Measurements from ENCODE around the gene TTLL10.

DNA sequence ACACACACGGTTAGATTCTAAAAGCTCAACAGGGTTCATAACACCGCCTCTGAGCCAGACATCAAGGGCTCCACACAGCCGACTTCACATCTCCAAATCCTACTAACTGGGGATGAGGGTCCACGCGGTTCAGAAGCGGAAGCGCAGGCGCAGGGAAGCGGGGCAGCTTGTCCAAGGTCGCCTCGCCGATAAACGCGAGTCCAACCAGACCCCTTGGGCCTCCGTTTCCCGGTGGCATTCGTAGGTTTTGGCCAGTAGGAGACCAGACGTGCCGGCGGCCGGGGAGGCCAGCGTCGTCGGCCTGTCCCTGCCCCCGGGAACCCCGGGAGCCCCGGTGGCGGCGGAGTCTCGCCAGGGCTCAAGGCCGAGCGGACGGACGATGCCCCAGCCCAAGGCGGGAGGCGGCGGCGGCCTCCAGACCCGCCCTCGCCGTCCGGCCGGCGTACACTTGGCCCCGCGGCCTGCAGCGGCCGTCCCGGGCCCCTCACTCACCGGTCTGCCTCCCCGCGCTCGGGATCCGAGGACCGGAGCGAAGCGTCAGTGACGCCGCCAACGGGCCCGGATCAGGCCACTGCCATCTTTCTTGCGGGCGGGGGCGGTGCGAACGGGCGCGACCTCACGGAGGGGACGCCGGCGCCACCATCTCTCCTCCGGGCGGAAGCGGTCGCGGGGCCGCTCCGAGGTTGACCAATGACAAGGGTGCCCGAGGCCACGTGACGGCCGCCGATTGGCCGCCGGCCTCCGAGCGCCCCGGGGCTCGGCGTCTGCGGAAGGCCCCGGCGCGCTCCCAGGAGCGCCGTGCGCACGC, 57.9 kb downstream of the TTLL10 start, which contains the start of gene SDF4:
- TF ChIP-seq RARB (CRISPR knock-in tag; IDR thresholded peaks at IDR 0.05) (no peak), POLR2A (IDR thresholded peaks at IDR 0.05; ENCODE audit: low read length) (peak; percentile 83), CTCF (IDR thresholded peaks at IDR 0.05) (no peak), RNF2 (IDR thresholded peaks at IDR 0.05; ENCODE audit: borderline replicate concordance, low read depth) (no peak), RAD21 (conservative IDR thresholded peaks at IDR 0.05 in 1 of 2, IDR thresholded peaks at IDR 0.05 in 1 of 2) (no peak), KDM1A (IDR thresholded peaks at IDR 0.05; ENCODE audit: low read depth) (no peak), CEBPB (IDR thresholded peaks at IDR 0.05) (no peak), EP300 (IDR thresholded peaks at IDR 0.05) (no peak), JUN (IDR thresholded peaks at IDR 0.05) (peak; percentile 38 to 63; a peak in 3 of 5 replicates), FOSL2 (IDR thresholded peaks at IDR 0.05) (no peak), FOSL2 (CRISPR knock-in tag; IDR thresholded peaks at IDR 0.05) (no peak), PHF8 (IDR thresholded peaks at IDR 0.05; ENCODE audit: borderline replicate concordance, low read depth) (peak; percentile 84), RFX5 (IDR thresholded peaks at IDR 0.05) (no peak)
- TF ChIP-seq, protein P1, sequence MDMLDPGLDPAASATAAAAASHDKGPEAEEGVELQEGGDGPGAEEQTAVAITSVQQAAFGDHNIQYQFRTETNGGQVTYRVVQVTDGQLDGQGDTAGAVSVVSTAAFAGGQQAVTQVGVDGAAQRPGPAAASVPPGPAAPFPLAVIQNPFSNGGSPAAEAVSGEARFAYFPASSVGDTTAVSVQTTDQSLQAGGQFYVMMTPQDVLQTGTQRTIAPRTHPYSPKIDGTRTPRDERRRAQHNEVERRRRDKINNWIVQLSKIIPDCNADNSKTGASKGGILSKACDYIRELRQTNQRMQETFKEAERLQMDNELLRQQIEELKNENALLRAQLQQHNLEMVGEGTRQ (IDR thresholded peaks at IDR 0.05): peak; percentile 89
